Limb (tissue), 2 donors: Measurements from ENCODE around the gene SMARCD1.
"Not testable (repeated sequence)": the region's sequence is repeated elsewhere in the genome, so short reads cannot be mapped to it uniquely, and the experiment has no call there.

ENCODE experiments used
- DNase-seq, 2 donors: peaks; one replicate each; pipeline ENCODE4 v3.0.0-alpha.2; 2016; ENCODE audit errors: extremely low spot score in 2 of 2

Gene SMARCD1

DNA sequence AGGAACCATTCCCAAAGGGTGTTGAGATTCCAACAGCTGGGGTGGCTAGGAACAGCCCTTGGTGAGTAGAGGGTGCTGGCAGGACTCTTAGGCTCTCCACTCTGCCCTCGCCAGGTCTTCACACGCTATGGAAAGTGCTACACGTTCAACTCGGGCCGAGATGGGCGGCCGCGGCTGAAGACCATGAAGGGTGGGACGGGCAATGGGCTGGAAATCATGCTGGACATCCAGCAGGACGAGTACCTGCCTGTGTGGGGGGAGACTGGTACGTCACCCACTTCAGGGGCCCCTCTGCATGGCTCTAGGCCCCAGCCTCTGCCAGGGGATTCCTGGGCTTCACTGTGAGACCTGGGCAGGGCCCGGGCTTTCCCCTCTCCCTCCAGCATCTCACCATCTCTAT lies 8.0 kb upstream of the SMARCD1 start:
- no peak for DNase-seq

DNA sequence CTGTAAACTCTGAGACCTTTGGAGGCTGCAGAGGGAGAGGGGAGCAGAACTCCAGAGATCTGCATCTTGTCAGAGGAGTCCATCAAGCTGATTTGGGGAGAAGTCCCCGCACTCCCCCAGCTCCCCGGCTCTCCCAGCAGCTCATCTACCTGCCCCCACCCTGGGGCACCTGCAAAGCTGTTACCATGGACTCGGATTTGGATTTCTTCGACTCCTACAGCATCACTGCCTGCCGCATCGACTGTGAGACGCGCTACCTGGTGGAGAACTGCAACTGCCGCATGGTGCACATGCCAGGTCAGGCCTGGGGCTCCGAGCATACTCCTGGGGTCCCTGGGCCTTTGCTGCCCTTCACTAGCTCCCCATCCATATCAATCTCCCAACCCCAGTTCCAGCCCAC lies 6.9 kb upstream of the SMARCD1 start:
- DNase-seq, result no peak

DNA sequence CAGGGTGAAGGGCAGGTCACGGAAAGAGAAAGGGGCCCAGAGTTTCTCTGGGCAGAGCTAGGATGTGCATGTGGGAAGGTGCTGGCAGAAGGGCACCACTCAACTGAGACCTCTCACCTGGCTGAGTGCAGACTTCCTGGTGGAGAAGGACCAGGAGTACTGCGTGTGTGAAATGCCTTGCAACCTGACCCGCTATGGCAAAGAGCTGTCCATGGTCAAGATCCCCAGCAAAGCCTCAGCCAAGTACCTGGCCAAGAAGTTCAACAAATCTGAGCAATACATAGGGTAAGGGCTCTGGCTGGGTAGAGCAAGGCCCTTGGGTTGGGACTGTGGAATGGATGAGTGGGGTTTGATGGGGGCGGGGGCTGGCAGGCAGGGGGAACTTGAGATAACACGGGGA lies 5.4 kb upstream of the SMARCD1 start:
- no peak for DNase-seq

DNA sequence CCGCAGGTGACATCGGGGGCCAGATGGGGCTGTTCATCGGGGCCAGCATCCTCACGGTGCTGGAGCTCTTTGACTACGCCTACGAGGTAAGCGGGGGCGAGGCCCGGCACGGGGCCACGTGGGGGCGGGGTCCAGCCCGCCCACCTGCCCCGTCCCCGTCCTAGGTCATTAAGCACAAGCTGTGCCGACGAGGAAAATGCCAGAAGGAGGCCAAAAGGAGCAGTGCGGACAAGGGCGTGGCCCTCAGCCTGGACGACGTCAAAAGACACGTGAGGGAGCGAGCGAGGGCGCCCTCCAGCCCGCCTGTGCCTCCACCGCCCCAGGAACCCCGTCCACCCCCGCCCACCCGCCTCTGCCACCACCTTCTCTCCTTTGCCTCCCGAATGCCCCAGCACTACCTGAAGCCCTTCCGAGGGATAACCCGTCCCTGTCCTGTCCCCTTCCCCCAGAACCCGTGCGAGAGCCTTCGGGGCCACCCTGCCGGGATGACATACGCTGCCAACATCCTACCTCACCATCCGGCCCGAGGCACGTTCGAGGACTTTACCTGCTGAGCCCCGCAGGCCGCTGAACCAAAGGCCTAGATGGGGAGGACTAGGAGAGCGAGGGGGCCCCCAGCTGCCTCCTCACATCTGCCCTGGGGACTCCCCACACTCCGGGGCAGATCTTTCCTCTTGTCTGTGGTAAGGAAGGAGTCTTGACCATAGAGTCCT lies 3.9 kb upstream of the SMARCD1 start:
- DNase-seq, result no peak

DNA sequence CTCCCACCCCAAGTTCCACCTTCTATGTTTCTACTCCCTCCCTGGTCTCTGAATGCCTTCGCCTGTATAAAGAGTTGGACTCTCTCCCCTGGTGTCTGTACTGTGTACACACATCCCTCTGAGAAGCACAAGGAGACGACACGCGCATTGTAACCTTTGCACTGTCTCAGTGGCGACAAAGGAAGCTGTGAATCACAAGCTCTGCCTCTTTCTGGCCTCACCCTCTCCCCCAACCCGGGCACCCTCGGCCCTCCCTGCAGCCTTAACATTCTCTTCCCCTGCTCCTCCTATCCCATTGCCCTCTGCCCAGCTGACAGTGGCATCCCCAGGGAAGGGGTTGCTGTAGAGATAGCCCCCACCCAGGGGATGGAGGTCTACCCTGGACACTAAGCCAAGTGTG lies 2.5 kb upstream of the SMARCD1 start:
- no peak for DNase-seq

DNA sequence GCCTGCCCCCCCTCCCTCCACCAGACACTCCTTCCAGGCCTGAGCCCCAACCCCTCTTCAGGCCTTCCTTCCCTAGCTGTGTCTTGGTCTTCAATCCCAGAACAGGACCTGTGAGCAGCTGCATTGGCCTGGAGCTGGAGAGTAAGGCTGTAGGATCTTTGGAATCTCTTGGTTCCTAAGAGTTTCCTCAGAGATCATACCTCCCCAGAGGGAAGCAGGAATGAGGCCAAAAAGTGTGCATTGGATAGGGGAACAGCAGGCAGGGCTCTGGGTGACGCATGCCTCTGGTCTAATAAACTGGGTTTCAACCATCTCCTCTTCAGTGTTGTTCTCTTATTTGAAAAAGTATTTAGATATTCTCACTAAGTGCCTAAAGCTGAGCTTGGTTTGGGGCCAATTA lies 1.8 kb upstream of the SMARCD1 start:
- no peak for DNase-seq

DNA sequence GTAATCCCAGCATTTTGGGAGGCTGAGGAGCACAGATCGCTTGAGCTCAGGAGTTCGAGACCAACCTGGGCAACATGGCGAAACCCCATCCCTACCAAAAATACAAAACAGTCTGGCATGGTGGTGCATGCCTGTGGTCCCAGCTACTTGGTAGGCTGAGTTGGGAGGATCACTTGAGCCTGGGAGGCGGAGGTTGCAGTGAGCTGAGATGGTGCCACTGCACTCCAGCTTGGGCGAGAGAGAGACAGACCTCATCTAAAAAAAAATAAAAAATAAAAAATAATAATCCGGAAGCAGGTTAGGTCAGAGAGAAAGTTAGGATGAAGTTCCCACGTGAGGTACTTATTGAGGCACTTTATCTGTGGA lies 750 bp upstream of the SMARCD1 start:
- DNase-seq, result not testable (repeated sequence)

DNA sequence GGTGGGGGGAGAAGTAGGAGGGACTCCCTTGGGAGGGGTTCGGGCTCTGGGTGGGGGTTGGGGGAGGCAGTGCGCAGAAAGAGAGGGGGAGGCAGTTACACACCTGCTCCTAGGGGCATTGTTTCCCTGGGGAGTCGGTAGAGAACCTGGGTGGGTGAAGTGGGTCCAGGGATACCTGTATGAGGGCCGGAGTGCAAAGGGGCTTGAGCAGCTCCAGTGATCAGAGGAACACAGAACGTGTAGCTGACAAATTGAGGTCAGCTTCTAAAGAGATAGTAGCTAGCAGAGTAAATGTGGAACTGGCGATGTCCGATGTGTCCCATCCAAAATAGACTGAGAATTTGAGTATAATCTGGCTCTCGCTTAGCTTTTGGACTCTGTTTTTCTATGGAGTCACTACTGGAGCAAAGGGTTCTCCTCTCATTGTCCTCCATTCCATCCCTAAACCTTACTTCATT lies 502 bp downstream of the SMARCD1 start:
- no peak for DNase-seq

DNA sequence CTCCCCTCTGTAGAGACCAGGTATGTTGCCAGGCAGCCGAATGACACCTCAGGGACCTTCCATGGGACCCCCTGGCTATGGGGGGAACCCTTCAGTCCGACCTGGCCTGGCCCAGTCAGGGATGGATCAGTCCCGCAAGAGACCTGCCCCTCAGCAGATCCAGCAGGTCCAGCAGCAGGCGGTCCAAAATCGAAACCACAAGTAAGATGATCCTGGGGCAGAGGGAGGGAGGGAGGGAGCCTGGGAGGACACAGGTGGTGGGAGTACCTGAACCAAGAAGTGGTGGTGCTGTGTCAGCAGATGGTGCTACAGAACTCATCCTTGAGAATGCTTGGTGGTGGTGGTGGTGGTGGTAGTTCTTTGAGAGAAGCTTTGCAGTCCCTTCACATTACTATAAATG lies 1.0 kb downstream of the SMARCD1 start:
- no peak for DNase-seq

DNA sequence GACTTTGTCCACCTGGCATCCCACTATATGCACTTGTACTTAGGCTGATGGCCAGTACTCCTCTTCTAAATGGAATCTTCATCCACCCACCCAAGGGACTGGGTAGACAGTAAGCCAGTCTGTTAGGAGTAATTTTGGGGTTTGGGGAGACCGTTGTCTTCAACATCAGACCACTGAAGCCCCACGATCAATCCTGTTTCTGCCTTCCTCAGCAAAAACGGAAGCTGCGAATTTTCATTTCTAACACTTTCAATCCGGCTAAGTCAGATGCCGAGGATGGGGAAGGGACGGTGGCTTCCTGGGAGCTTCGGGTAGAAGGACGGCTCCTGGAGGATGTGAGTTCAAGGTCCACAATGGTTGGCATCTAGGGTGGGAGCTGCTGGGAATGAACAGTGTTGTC lies 2.0 kb downstream of the SMARCD1 start:
- DNase-seq, result no peak

DNA sequence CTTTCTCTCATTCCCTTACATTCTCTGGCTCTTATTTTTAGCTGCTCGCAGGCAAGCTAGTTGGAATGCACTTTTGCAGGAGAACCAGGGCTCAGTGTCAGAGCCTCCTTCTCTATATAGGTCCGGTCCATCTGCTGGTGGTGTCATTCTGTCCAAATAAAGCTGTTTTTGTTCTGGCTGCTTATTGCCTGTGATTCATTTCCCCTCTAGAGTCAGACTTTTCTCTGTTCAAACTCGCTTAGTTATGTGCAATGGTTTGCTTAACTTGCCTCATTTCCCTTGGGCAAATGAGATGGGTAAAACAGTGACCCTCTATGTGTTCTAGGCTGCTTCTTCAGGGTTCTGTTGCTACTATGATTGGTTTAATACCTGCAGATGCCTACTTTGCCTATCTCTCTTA lies 2.9 kb downstream of the SMARCD1 start:
- no peak for DNase-seq

DNA sequence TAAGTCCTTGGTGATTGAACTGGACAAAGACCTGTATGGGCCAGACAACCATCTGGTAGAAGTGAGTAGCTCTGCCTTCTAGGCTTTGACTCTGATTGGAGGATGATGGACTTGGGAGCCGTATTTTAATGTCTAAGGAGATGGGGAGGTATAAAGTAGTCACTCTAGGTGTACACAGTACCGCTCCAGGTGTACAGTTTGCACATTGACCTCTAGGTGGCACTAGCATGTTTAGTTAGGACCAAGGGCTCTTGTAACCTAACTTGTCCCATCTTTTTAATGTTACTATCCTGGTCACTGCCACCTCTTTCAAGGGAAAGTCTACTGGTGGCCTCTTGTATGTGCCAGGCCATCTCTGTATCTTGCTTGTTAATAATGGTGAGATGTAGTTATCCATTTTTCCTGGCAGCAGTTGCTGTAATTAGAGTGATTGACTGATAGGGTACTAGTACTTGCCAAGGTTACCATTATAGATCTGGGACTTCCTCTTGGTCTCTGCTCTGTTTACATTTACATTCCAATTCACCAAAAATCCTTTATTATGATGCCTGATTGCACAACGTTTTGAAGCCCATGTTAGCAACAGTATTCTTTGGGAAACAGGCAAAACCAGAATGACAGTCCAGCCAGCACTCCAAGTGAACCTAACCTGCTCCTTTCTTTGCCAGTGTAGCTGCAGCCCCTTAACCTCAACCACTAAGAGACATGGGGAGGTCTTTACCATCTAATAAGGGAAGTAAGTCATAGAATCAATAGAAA lies 3.6 kb downstream of the SMARCD1 start:
- DNase-seq, result peak in 1 of 2 donors; percentile 60

DNA sequence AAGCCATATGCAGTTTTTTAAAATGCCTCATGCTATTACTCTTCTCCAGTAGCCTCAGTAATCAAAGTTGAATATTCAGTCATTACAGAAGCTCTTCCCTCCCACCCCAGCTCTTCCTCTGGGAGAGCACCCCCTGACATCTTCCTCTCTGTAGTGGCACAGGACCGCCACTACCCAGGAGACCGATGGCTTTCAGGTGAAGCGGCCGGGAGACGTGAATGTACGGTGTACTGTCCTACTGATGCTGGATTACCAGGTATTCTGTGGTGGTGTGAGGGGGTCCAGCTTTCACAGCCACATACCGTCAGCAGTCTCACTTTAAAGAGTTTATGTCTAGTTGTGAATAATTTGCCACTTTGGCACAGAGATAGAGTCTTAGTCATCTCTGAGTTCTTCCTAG lies 4.6 kb downstream of the SMARCD1 start:
- DNase-seq, result no peak

DNA sequence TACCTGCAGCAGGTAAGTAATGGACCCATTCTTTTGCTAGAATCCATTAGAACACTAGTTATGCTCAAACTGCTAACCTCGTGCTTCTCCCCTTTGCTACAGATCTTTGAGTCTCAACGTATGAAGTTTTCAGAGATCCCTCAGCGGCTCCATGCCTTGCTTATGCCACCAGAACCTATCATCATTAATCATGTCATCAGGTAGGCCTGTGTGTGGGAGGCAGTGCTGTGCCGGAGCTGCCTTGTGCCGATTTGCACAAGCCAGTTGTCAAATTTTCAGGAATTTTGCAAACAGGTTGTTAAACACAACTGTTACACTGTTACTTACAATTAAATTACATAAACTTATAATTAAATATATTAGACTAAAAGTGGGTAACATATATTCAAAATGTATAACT lies 5.2 kb downstream of the SMARCD1 start:
- no peak for DNase-seq

DNA sequence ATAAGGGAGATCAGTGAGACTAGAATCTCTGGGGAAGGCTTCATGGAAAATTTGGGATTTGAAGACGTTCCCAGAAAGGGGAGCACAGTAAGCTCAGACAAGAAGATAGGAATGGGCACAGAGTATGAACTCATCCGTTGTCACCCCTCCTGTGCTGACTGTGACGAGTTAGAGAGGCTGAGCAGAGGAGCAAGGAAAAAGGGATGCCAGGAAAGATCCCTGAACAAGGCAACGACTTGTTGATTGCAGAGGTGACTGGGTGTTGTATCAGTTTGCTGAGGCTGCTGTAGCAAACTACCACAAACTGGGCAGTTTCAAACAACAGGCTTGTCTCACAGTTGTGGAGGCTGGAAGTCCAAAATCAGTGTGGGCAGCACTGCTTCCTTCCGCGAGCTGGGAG lies 12.8 kb downstream of the SMARCD1 start:
- no peak for DNase-seq

DNA sequence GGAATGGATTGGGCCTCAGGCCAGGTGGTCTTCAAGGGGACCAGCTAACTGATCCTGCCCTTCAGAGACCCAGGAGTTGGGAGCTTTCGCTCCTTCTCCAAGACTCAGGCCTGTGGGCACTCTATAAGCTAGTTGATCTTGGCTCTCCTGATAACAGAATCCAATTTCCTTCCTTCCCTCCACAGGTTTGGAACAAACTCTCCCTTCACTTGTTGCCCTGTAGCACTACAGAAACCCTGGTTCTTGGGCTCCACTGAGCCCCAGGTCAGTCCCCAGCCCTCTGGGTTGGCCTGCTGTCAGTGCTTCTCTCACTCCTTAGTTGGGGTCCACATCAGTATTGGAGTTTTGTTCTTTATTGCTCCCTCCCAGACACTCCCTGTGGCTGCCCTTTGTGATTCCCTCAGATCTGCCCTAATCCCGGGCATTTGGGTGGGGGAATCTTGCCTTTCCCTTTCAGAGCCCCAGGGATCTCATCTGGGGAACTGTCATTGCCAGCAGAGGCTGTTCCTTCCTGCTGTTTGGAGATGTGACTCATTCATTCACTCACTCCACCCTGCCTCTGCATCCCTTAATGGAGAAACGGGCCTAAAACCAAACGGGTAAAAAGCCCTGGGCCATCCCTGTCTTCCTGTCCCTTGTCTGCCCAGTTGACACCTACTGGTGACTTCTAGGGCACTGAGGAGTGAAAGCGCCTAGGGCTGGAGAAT lies 14.3 kb downstream of the SMARCD1 start:
- no peak for DNase-seq

DNA sequence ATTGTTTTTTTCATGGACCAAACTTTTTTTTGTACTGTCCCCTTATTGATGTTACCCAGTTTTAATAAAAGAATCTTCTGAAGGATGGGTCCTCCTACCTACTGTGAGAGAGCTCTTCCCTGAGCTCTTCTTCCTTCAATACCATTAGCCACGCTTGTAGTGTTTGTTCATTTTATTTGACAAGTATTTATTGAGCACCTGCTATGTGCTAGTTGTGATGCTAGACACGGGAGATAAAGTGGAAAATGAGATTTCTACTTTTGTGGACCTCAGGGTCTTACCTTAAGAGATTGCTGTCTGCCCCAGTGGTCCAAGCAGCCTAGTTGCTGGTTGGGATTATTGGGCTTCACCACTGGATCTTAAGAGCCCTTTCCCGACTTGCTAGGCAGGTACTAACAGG lies 15.4 kb downstream of the SMARCD1 start:
- no peak for DNase-seq

DNA sequence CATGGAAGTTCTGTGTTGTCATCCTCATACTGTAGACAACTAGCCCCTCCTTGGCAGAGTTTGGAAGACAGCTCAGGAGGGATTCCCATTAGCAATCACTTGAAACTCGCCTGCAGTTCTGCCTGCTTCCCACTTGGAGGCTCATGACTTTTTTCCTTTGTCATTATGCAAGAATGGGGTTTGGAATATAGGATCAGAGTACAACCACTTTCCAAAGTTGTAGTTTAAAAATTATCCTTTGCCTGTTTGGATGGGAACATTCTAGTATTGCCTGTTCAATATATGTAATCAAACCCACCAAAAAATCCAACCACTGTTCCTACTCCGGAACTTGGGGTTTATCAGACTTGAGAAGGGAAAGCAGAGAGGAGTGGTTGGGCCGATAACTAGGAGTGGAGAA lies 16.5 kb downstream of the SMARCD1 start:
- DNase-seq, result peak in 1 of 2 donors; percentile 51

DNA sequence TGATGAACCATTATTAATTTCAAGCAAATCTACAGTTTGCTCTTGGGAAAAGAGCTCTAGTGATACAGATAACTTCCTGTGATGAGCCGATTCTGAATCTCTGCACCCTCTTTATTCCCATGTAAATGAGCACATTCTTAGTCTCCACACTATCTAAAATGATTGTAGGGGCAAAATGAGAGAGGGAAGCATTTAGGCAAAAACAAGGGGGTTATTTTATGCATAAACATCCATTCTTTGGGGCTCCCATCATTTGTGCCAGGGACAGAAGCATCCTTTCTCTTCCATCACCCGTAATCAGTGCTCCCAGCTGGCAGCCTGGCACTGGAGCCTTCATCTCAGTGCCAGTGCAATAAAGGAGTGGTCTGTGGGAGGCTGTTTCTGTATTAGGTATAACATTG lies 17.0 kb downstream of the SMARCD1 start:
- no peak for DNase-seq

DNA sequence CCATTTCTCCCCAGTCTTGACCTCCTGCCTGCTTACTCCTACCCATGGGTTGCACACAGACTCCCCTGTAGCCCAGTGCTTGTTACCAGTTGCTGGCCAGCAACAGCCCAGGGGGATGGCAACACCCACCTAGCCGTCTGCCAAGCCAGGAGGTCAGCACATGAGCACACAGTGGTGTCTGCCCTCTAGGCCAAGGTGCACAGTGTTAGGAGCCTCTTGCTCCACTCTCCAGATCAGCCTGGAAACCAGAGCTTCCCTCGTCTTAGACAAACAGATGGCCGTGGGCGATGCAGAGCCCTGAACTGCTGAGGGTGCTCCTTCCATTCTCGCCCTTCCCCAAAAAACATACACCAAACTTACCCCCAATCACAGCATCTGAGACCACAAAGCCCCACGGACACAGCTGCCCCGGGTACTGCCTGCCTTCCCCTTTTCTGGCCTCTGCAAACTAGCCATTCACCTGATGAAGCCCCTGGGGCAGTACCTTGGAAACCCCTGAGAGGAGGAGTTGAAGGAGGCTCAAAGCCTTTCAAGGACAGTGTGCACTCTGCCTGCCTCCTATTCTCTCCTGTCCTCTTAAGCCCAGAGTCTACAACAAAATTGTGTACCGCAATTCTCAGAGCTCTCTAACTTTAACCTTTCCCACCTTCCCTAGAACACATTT lies 17.6 kb downstream of the SMARCD1 start:
- DNase-seq, result no peak

DNA sequence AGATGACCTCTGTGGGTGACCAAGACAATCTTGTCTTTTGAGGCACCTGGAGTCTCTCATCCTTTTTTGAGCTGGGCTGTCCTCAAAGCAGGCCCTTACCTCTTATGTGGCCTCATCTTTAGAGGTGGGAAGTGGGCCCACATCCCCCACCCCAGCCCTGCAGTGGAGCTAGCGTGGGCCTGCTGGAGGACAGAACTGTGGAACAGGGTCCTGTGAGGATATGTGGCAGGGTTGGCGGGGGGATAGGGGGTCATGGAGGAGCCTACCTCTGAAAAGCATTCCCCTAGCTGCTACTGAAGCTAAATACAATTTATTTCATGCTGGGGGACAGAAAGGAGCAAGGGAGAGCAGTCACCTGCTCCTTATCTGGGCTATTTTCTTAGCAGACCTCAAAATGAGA lies 18.2 kb downstream of the SMARCD1 start:
- DNase-seq, result no peak

DNA sequence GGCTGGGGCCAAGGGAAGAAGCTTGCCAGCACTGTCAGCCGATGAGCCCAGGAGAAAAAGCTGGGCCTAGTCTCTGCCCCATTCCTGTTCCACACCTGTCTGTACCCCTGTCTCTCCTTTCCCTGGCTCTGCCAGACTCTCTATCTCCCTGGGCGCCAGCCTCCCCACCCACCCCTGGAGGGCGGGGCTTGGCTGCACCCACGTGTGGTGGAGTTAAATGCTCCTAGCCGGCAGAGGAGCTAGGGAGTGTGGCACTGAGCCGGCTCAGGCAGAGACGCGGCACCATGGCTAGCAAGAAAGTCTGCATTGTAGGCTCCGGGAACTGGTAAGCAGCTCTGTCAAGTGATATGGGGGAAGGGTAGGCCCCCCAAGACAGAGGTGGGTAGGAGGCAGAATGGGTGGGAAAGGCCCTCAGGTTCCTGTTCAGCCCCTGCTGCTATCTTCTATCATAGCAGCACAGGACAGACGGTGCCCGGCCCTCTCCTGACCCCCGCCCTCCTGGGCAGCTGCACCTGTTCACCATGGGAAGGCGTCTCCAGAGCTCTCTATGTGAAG lies 18.7 kb downstream of the SMARCD1 start, which contains the start of gene GPD1:
TSS of gene GPD1 (plus strand) at position 242 of the 555 bp plus-strand sequence. CDS start at position 285, 43 bp downstream.
- DNase-seq, result peak in 1 of 2 donors; percentile 57
